MM.1S (cell line): ENCODE results near the gene ZNF775.
A peak's percentile ranks its signal among the peaks of the same experiment; 100 is the strongest.

ENCODE experiments used
- DNase-seq: peaks from one replicate; pipeline ENCODE4 v3.0.0-alpha.2; 2015
- H2AFZ ChIP-seq: fragments of 300-600 bp; sonication (generic); 2 replicates; pipeline ENCODE4 v1.6.0; 2016; ENCODE audit warnings: antibody characterized with exemption, low read length
- H3F3A ChIP-seq: fragments of 300-600 bp; sonication (generic); 2 replicates; pipeline ENCODE4 v1.6.1; 2016; ENCODE audit warnings: mild to moderate bottlenecking, antibody characterized with exemption, low read length, moderate library complexity, mixed read lengths; ENCODE audit not compliant: insufficient read depth
- H3K27ac ChIP-seq: fragments of 300-600 bp; sonication (generic); 2 replicates; pipeline ENCODE4 v1.5.1; 2016; ENCODE audit warnings: mild to moderate bottlenecking, low read length
- H3K27me3 ChIP-seq: fragments of 300-600 bp; sonication (generic); replicated peaks from 2 replicates; pipeline ENCODE4 v1.6.0; 2016; ENCODE audit warnings: low read length; ENCODE audit not compliant: insufficient read depth
- H3K36me3 ChIP-seq: fragments of 300-600 bp; sonication (generic); replicated peaks from 2 replicates; pipeline ENCODE4 v1.6.1; 2016; ENCODE audit warnings: mild to moderate bottlenecking, low read length, mixed read lengths; ENCODE audit not compliant: insufficient read depth
- H3K4me1 ChIP-seq: fragments of 300-600 bp; sonication (generic); 2 replicates; pipeline ENCODE4 v1.6.1; 2016; ENCODE audit warnings: low read length, mixed read lengths
- H3K4me2 ChIP-seq: fragments of 300-600 bp; sonication (generic); 2 replicates; pipeline ENCODE4 v1.6.0; 2016; ENCODE audit warnings: low read depth, low read length
- H3K4me3 ChIP-seq: fragments of 300-600 bp; sonication (generic); 2 replicates; pipeline ENCODE4 v1.5.1; 2016; ENCODE audit warnings: low read length, mixed read lengths
- H3K79me2 ChIP-seq: fragments of 300-600 bp; sonication (generic); 2 replicates; pipeline ENCODE4 v1.6.1; 2016; ENCODE audit warnings: mixed run types, low read length, mixed read lengths
- H3K9ac ChIP-seq: fragments of 300-600 bp; sonication (generic); 2 replicates; pipeline ENCODE4 v1.6.1; 2016; ENCODE audit warnings: low read length, mixed read lengths
- H3K9me2 ChIP-seq: fragments of 300-600 bp; sonication (generic); replicated peaks from 2 replicates; pipeline ENCODE4 v1.6.1; 2016; ENCODE audit warnings: mild to moderate bottlenecking, low read length, mixed read lengths; ENCODE audit not compliant: insufficient read depth
- H3K9me3 ChIP-seq: fragments of 300-600 bp; sonication (generic); replicated peaks from 2 replicates; pipeline ENCODE4 v1.6.1; 2016; ENCODE audit warnings: mild to moderate bottlenecking, low read length, mixed read lengths; ENCODE audit not compliant: insufficient read depth
- H4K20me1 ChIP-seq: fragments of 300-600 bp; sonication (generic); 2 replicates; pipeline ENCODE4 v1.6.1; 2016; ENCODE audit warnings: mild to moderate bottlenecking, low read length, moderate library complexity, mixed read lengths; ENCODE audit not compliant: insufficient read depth
- CTCF ChIP-seq: fragments of 300-600 bp; sonication (generic); IDR thresholded peaks from 2 replicates; pipeline ENCODE4 v1.5.1; 2016; ENCODE audit warnings: antibody characterized with exemption, low read length, mixed read lengths
- EZH2 ChIP-seq: fragments of 300-600 bp; sonication (generic); optimal IDR thresholded peaks from 2 replicates; pipeline ENCODE3; 2017; ENCODE audit warnings: low read depth, mild to moderate bottlenecking, antibody characterized with exemption, low read length, mixed read lengths
- EZH2phosphoT487 ChIP-seq: fragments of 300-600 bp; sonication (generic); IDR thresholded peaks from 2 replicates; pipeline ENCODE4 v1.6.1; 2018; ENCODE audit warnings: antibody characterized with exemption, low read length

Gene ZNF775

GRCh38 chr7:150381096-150381495 is 2.0 kb downstream of the ZNF775 start:
- Histone ChIP-seq H3K4me1 (peaks cover 84% of the 10 kb centered on the region), H3K9me3 (no peaks in the 10 kb centered on the region), H3K9me2 (no peaks in the 10 kb centered on the region), H3K4me2 (peak overlapping the region; percentile 86), H3K79me2 (peaks cover 63% of the 10 kb centered on the region), H3F3A (peaks cover 82% of the 10 kb centered on the region), H3K27ac (peak overlapping the region; percentile 89), H3K9ac (peak overlapping the region; percentile 94; the same call in 1 of the 2 replicates), H3K27me3 (no peaks in the 10 kb centered on the region), H3K36me3 (no peaks in the 10 kb centered on the region), H4K20me1 (no peaks in the 10 kb centered on the region), H2AFZ (no peak overlapping the region), H3K4me3 (0 out of 2 replicates have a peak overlapping the region, but pooled peaks have one; percentile 87)
- no peak for TF ChIP-seq EZH2
- no peak for TF ChIP-seq CTCF
- no peak for TF ChIP-seq EZH2phosphoT487
- DNase-seq, result no peak

- Histone ChIP-seq H3K9me2 (no peaks in the 10 kb centered on the region), H4K20me1 (no peaks in the 10 kb centered on the region), H3K9me3 (no peaks in the 10 kb centered on the region), H3K27ac (peak overlapping the region; percentile 86), H3K4me2 (peak overlapping the region; percentile 93), H3K27me3 (no peaks in the 10 kb centered on the region), H3K36me3 (no peaks in the 10 kb centered on the region), H3F3A (peaks cover 79% of the 10 kb centered on the region), H3K79me2 (peaks cover 62% of the 10 kb centered on the region), H3K9ac (peak overlapping the region; percentile 80), H3K4me1 (peaks cover 84% of the 10 kb centered on the region), H2AFZ (peak overlapping the region; percentile 40), H3K4me3 (peak overlapping the region; percentile 56)
- TF ChIP-seq EZH2phosphoT487, result no peak
- TF ChIP-seq CTCF, result no peak
- no peak for TF ChIP-seq EZH2
- DNase-seq, result no peak
These were observed 2.6 kb downstream of the ZNF775 start for GRCh38 chr7:150381785-150382122.

GRCh38 chr7:150382123-150382843 is 3.2 kb downstream of the ZNF775 start:
- Histone ChIP-seq H3K4me1 (peaks cover 79% of the 10 kb centered on the region), H4K20me1 (no peaks in the 10 kb centered on the region), H3F3A (peaks cover 74% of the 10 kb centered on the region), H3K9me3 (no peaks in the 10 kb centered on the region), H3K9me2 (no peaks in the 10 kb centered on the region), H3K9ac (peak overlapping the region; percentile 80), H3K79me2 (peaks cover 58% of the 10 kb centered on the region), H3K4me3 (peak overlapping the region; percentile 56), H3K4me2 (peak overlapping the region; percentile 93), H3K27ac (peak overlapping the region; percentile 86), H3K36me3 (no peaks in the 10 kb centered on the region), H2AFZ (peak overlapping the region; percentile 40), H3K27me3 (no peaks in the 10 kb centered on the region)
- peak; percentile 80 for DNase-seq
- TF ChIP-seq EZH2phosphoT487 (no peak), CTCF (peak; percentile 46), EZH2 (no peak)
